Coronary artery (tissue), 2 donors: Measurements from ENCODE around the gene ATP8B1.

Experiments used
- DNase-seq: peaks from one replicate; pipeline ENCODE4 v3.0.0-alpha.2; 2017; ENCODE audit warnings: low spot score
- H3K27ac ChIP-seq, 2 donors: fragments of 200-600 bp; sonication (generic); one replicate each; pipeline ENCODE4 v1.5.1; 2016 to 2019
- H3K4me3 ChIP-seq: fragments of 200-600 bp; sonication (generic); 2 replicates; pipeline ENCODE4 v1.5.1; 2016; ENCODE audit warnings: mild to moderate bottlenecking, moderate library complexity
- TF ChIP-seq, protein P1 (sequence below): fragments of 200-600 bp; sonication (generic); IDR thresholded peaks from one replicate; pipeline ENCODE4 v1.5.1; 2019; ENCODE audit warnings: antibody characterized with exemption

Gene ATP8B1

DNA sequence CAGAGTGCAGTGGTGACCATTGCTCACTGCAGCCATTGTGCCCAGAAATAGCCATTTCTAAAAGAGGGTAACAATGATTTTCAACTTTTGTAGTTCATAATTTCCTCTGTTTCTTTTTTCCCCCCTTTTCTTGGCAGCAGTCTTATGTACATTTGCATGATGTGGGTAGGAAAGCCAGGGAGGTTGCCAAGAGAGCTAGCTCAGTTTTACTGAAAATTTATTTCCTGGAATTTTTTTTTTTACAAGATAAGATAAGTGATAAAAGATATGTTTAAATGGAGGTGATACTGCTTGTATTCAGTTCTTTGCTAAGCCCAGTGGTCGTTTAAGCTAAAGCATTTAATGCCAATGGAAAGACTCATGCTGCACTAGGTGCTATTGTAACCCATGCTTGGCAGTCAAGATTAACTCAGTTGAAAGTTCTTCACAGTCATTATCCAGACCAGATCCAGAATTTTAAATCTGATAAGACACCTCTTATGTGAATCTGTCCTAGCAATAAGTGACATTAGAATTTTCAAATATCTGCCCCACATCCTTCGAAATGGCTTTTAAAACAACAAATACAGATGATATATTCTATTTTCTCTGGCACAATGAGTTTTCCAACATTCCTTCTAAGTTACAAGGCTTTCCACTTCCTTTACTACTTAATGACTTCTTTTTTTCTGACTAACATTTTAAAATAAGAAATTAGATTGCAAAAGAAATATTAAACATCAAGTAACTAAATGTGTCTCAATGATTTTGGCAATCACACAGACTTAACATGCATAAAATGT lies 4.4 kb upstream of the ATP8B1 start:
- peak overlapping the region; percentile 45 to 60 for H3K27ac ChIP-seq
- TF ChIP-seq, protein P1, sequence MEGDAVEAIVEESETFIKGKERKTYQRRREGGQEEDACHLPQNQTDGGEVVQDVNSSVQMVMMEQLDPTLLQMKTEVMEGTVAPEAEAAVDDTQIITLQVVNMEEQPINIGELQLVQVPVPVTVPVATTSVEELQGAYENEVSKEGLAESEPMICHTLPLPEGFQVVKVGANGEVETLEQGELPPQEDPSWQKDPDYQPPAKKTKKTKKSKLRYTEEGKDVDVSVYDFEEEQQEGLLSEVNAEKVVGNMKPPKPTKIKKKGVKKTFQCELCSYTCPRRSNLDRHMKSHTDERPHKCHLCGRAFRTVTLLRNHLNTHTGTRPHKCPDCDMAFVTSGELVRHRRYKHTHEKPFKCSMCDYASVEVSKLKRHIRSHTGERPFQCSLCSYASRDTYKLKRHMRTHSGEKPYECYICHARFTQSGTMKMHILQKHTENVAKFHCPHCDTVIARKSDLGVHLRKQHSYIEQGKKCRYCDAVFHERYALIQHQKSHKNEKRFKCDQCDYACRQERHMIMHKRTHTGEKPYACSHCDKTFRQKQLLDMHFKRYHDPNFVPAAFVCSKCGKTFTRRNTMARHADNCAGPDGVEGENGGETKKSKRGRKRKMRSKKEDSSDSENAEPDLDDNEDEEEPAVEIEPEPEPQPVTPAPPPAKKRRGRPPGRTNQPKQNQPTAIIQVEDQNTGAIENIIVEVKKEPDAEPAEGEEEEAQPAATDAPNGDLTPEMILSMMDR, result no peak
- no peak for DNase-seq
- no peak overlapping the region for H3K4me3 ChIP-seq

DNA sequence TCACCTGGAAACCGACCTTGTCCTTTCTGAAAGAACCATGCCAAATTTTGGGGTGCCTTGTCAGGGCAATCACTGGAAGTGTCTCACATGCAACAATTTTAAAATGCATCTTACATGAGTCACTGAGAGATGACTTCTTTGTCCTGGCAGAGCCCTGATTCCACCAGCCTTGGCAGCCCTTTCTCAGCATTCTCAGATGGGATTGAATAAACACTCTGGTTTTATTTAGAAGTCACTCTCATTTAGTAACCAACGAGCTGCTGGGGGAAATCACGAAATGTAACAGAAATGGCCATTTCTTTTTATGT lies 3.8 kb upstream of the ATP8B1 start:
- peak overlapping the region; percentile 45 to 60 for H3K27ac ChIP-seq
- TF ChIP-seq, protein P1, result no peak
- H3K4me3 ChIP-seq, result no peak overlapping the region
- no peak for DNase-seq

- Histone ChIP-seq H3K4me3 (no peak overlapping the region), H3K27ac (peak overlapping the region; percentile 45 to 60)
- TF ChIP-seq, protein P1, result no peak
- DNase-seq, result no peak
Measured at GRCh38 chr18:57806201-57806977, 3.3 kb upstream of the ATP8B1 start.

GRCh38 chr18:57805117-57805516 lies 2.0 kb upstream of the ATP8B1 start:
- no peak overlapping the region for H3K27ac ChIP-seq

GRCh38 chr18:57804557-57804956 lies 1.4 kb upstream of the ATP8B1 start:
- TF ChIP-seq, protein P1, result no peak
- Histone ChIP-seq H3K27ac (peak overlapping the region in 1 of 2 donors; percentile 89), H3K4me3 (no peak overlapping the region)
- no peak for DNase-seq

More at GRCh38 chr18:57805117-57805516, 2.0 kb upstream of the ATP8B1 start:
- TF ChIP-seq, protein P1, result no peak
- no peak for DNase-seq
- H3K4me3 ChIP-seq, result no peak overlapping the region

- no peak for DNase-seq
- Histone ChIP-seq H3K4me3 (peak overlapping the region; percentile 94), H3K27ac (peak overlapping the region; percentile 89 to 97)
- TF ChIP-seq, protein P1, result no peak
Measured at GRCh38 chr18:57802213-57803102, 657 bp downstream of the ATP8B1 start.
